Measurements from ENCODE around the gene CEP70. TPM values are rescaled to one million over a fixed set of nuclear protein-coding genes. Genes with fewer than 3 reads are reported as not detected.

The CEP70 gene
- total RNA-seq, 4 donors from 2014 or later = 25.5 to 54.4 (median 39.0) TPM

DNA sequence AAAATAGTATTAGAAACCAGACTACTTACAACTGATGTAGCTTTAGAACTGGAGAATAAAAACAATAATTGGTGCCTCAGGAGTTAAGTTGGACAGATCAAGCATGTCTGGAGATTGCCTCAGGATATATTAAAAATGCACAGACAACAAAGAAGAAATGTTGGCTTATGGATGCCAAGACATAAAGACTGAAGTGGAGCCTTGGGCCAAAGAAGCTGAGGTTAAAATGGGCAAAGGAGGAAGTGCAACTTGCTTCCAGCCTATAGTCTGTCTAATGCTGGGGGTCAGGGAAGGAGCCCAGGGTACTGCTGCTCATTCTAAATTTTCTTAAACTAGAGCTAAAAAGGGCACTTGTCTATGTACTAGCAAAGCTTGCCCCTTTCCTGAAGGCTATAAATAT lies 82.1 kb downstream of the CEP70 start:
- Histone ChIP-seq H3K27me3 (no peaks in the 10 kb centered on the region), H3K4me1 (no peaks in the 10 kb centered on the region), H3K36me3 (peaks cover 0 to 23% (median 2%) of the 10 kb centered on the region in 4 donors), H3K9me3 (no peaks in the 10 kb centered on the region), H3K27ac (replicated peaks in 1 of 4) (no peak overlapping the region), H3K4me3 (no peak overlapping the region)
- TF ChIP-seq, protein P1, sequence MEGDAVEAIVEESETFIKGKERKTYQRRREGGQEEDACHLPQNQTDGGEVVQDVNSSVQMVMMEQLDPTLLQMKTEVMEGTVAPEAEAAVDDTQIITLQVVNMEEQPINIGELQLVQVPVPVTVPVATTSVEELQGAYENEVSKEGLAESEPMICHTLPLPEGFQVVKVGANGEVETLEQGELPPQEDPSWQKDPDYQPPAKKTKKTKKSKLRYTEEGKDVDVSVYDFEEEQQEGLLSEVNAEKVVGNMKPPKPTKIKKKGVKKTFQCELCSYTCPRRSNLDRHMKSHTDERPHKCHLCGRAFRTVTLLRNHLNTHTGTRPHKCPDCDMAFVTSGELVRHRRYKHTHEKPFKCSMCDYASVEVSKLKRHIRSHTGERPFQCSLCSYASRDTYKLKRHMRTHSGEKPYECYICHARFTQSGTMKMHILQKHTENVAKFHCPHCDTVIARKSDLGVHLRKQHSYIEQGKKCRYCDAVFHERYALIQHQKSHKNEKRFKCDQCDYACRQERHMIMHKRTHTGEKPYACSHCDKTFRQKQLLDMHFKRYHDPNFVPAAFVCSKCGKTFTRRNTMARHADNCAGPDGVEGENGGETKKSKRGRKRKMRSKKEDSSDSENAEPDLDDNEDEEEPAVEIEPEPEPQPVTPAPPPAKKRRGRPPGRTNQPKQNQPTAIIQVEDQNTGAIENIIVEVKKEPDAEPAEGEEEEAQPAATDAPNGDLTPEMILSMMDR (IDR thresholded peaks at IDR 0.05) = no peak
- TF ChIP-seq EP300 (IDR thresholded peaks at IDR 0.05) = no peak
- TF ChIP-seq POLR2A (IDR thresholded peaks at IDR 0.05; ENCODE audit: low read depth) = no peak
- no peak for TF ChIP-seq POLR2AphosphoS5 (IDR thresholded peaks at IDR 0.05)
- intact Hi-C loops (cut with DNase I) = no loop called here
- DNase-seq (ENCODE audit: extremely low spot score) = no peak

DNA sequence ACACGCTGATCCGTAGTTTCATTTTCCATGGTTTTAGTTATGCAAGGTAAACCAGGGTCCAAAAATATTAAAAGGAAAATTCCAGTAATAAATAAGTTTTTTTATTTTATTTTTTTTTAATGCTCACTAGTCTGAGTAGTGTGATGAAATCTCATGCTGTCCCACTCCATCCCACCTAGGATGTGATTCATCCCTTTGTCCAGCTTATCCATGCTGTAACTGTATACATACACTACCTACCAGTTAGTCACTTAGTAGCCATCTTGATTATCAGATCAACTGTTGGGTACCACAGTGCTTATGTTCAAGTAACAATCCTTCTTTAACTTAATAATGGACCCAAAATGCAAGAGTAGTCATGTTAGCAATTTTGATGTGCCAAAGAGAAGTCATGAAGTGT lies 84.5 kb downstream of the CEP70 start:
- no peak overlapping the region for H3K4me3 ChIP-seq
- WGBS = 96% methylated on average over 2 of the region's 2 CpGs
- peaks cover 0 to 35% (median 2%) of the 10 kb centered on the region in 4 donors for H3K36me3 ChIP-seq
- intact Hi-C loops (cut with DNase I) = no loop called here
- no peaks in the 10 kb centered on the region for H3K27me3 ChIP-seq
- no peak for TF ChIP-seq EP300 (IDR thresholded peaks at IDR 0.05)
- TF ChIP-seq POLR2A (IDR thresholded peaks at IDR 0.05; ENCODE audit: low read depth) = no peak
- TF ChIP-seq POLR2AphosphoS5 (IDR thresholded peaks at IDR 0.05) = no peak
- TF ChIP-seq, protein P1 (IDR thresholded peaks at IDR 0.05) = no peak
- no peaks in the 10 kb centered on the region for H3K4me1 ChIP-seq
- no peak for DNase-seq (ENCODE audit: extremely low spot score)
- no peaks in the 10 kb centered on the region for H3K9me3 ChIP-seq
- no peak overlapping the region for H3K27ac ChIP-seq (replicated peaks in 1 of 4)

DNA sequence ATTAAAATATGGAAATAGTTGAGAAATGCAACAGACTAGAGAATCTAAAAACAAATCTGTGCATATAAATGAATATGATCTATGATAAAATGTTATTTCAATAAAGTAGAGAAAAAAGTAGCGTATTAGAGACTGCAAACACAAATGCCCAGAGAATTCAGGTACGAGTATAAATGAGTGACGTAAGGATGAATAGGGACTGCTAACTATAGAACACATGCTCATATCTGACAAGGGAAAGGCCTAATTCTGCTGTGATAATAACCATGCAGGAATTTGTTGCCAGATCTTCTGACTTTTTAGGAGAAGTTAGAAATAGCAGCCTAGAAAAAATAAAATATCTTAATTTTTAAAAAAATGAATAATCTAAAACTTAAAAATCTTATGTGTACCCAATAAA lies 86.5 kb downstream of the CEP70 start:
- DNase-seq (ENCODE audit: extremely low spot score) = no peak
- Histone ChIP-seq H3K36me3 (peaks cover 0 to 47% (median 5%) of the 10 kb centered on the region in 4 donors), H3K9me3 (no peaks in the 10 kb centered on the region), H3K4me3 (no peak overlapping the region), H3K4me1 (no peaks in the 10 kb centered on the region), H3K27ac (replicated peaks in 1 of 4) (no peak overlapping the region), H3K27me3 (no peaks in the 10 kb centered on the region)
- 93% methylated on average over 3 of the region's 3 CpGs for WGBS
- intact Hi-C loops (cut with DNase I) = no loop called here
- TF ChIP-seq EP300 (IDR thresholded peaks at IDR 0.05) = no peak
- TF ChIP-seq POLR2AphosphoS5 (IDR thresholded peaks at IDR 0.05) = no peak
- no peak for TF ChIP-seq POLR2A (IDR thresholded peaks at IDR 0.05; ENCODE audit: low read depth)
- TF ChIP-seq, protein P1 (IDR thresholded peaks at IDR 0.05) = no peak

DNA sequence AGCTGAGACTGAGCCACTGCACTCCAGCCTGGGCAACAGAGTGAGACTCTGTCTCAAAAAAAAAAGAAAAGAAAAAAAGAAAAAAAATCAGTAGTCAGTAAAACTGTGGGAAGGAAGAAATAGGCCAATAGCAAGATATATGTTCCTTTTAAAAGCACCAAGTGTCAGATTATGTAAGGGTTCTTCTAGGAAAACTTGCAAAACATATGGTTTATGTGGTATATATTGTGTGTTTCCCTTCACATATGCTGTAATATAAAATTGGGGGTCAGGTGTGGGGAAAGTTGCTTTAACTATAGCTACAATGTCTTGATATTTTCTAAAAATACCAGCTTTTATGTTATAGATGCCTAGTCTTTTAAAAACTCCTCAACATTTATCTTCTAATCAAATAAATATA lies 95.1 kb downstream of the CEP70 start:
- H3K4me3 ChIP-seq = no peak overlapping the region
- H3K27me3 ChIP-seq = no peaks in the 10 kb centered on the region
- DNase-seq (ENCODE audit: extremely low spot score) = no peak
- peaks cover 0 to 29% (median 21%) of the 10 kb centered on the region in 4 donors for H3K36me3 ChIP-seq
- no peak overlapping the region for H3K27ac ChIP-seq (replicated peaks in 1 of 4)
- H3K4me1 ChIP-seq = peaks cover 0 to 2% (median 0%) of the 10 kb centered on the region in 4 donors
- H3K9me3 ChIP-seq = no peaks in the 10 kb centered on the region
- TF ChIP-seq POLR2A (IDR thresholded peaks at IDR 0.05; ENCODE audit: low read depth) (no peak), POLR2AphosphoS5 (IDR thresholded peaks at IDR 0.05) (no peak), EP300 (IDR thresholded peaks at IDR 0.05) (no peak)
- TF ChIP-seq, protein P1 (IDR thresholded peaks at IDR 0.05) = no peak
- intact Hi-C loops (cut with DNase I) = no loop called here

DNA sequence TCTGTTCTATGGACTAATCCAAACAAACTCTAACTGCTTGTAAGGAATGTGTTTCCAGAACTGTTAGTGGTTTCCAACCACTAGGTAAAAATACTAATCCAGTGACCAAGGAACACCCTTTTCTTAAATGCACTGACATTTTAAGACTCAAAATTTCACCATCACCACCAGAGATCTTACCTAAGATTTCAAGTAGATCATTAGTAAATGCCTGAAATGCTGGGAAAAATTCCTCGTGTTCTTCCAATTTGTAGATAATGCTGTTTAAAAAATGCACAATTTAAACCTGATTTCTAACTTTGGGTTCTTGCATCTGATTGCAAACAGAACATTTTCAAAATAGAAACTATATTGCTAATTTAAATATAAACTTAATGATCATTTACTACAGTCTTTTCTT lies 96.2 kb downstream of the CEP70 start:
- 100% methylated on average over 1 of the region's 1 CpG for WGBS
- H3K4me3 ChIP-seq = no peak overlapping the region
- intact Hi-C loops (cut with DNase I) = no loop called here
- H3K27ac ChIP-seq (replicated peaks in 1 of 4) = no peak overlapping the region
- no peaks in the 10 kb centered on the region for H3K27me3 ChIP-seq
- H3K9me3 ChIP-seq = no peaks in the 10 kb centered on the region
- peaks cover 0 to 34% (median 24%) of the 10 kb centered on the region in 4 donors for H3K36me3 ChIP-seq
- no peak for DNase-seq (ENCODE audit: extremely low spot score)
- TF ChIP-seq POLR2AphosphoS5 (IDR thresholded peaks at IDR 0.05) (no peak), POLR2A (IDR thresholded peaks at IDR 0.05; ENCODE audit: low read depth) (no peak), EP300 (IDR thresholded peaks at IDR 0.05) (no peak)
- TF ChIP-seq, protein P1 (IDR thresholded peaks at IDR 0.05) = no peak
- peaks cover 0 to 5% (median 0%) of the 10 kb centered on the region in 4 donors for H3K4me1 ChIP-seq
